Upper lobe of left lung (tissue), 6 donors: ENCODE data around the gene CEBPB. TPM values are rescaled to one million over a fixed set of nuclear protein-coding genes. Genes with fewer than 3 reads are reported as not detected.

ENCODE experiments used
- ATAC-seq, 2 donors: fragments of 200-7000 bp; cut with Tn5 transposase; one replicate each; pipeline ENCODE4 v1.9.1; 2022; ENCODE audit warnings: mild to moderate bottlenecking in 2 of 2, moderate library complexity in 2 of 2; ENCODE audit not compliant: low FRiP score in 2 of 2
- DNase-seq, 2 donors: peaks; one replicate each; pipeline ENCODE4 v3.0.0-alpha.2; 2019 to 2020
- H3K27ac ChIP-seq, 4 donors: fragments of 200-600 bp; sonication (generic); one replicate each; pipeline ENCODE4 v1.5.1; 2016 to 2019
- H3K27me3 ChIP-seq, 4 donors: fragments of 200-600 bp; sonication (generic); one replicate each; pipeline ENCODE4 v1.5.1; 2017 to 2019
- H3K36me3 ChIP-seq, 4 donors: fragments of 200-600 bp; sonication (generic); one replicate each; pipeline ENCODE4 v1.5.1; 2016 to 2019
- H3K4me1 ChIP-seq, 4 donors: fragments of 200-600 bp; sonication (generic); one replicate each; pipeline ENCODE4 v1.5.1; 2018 to 2019
- H3K4me3 ChIP-seq, 4 donors: fragments of 200-600 bp; sonication (generic); one replicate each; pipeline ENCODE4 v1.5.1; 2017 to 2019; ENCODE audit warnings: mild to moderate bottlenecking in 2 of 4, moderate library complexity in 1 of 4
- H3K9me3 ChIP-seq, 4 donors: fragments of 200-600 bp; sonication (generic); one replicate each; pipeline ENCODE4 v1.5.1; 2018 to 2019
- CTCF ChIP-seq, 6 experiments: fragments of 450-650 bp in 4 of 6; fragments of 200-600 bp in 2 of 6; sonication (generic) in 2 of 6; IDR thresholded peaks; one replicate each; pipeline ENCODE4 v1.5.1; 2016 to 2019; ENCODE audit warnings: antibody characterized with exemption in 6 of 6
- EP300 ChIP-seq, 4 donors: sonication (generic); formaldehyde crosslinking; IDR thresholded peaks; one replicate each; pipeline ENCODE4 v1.5.1; 2017; ENCODE audit warnings: antibody characterized with exemption in 4 of 4, control low read depth in 2 of 4
- POLR2A ChIP-seq, 4 donors: fragments of 450-650 bp; IDR thresholded peaks; one replicate each; pipeline ENCODE4 v1.5.1; 2016 to 2017; ENCODE audit warnings: antibody characterized with exemption in 4 of 4, mild to moderate bottlenecking in 2 of 4
- POLR2AphosphoS5 ChIP-seq, 2 donors: sonication (generic); formaldehyde crosslinking; IDR thresholded peaks; one replicate each; pipeline ENCODE4 v1.5.1; 2017; ENCODE audit warnings: antibody characterized with exemption in 2 of 2
- WGBS, 2 donors: methylation state at CpG; one replicate each; pipeline ENCODE4 v1.1.5; 2017 to 2018; 5-methylcytosine and 5-hydroxymethylcytosine counted together
- total RNA-seq, 6 donors: library from RNA; depleted of rRNA in 4 of 6; stranded (reverse); fragments of >200 nt in 4 of 6; gene quantifications; one replicate each; pipeline versions ENCODE4 v1.1.0 to v1.2.1, GENCODE V29; 2016 to 2021
- donor health status: DM: no; HTN: no; CAD: no; lungs with moderate emphysema.
- donor health status: DM: no; HTN: yes; CAD: no; lungs with severe emphysema.

Gene CEBPB
- total RNA-seq, 6 donors from 2014 or later = 161 to 411 (median 292) TPM

GRCh38 chr20:50169329-50169823, 21.3 kb upstream of the CEBPB start:
- Histone ChIP-seq H3K9me3 (no peaks in the 10 kb centered on the region), H3K36me3 (no peaks in the 10 kb centered on the region), H3K4me1 (peaks cover 29 to 42% (median 37%) of the 10 kb centered on the region in 4 donors), H3K4me3 (no peak overlapping the region), H3K27me3 (no peaks in the 10 kb centered on the region), H3K27ac (no peak overlapping the region)
- peak in 1 of 2 donors; percentile 86 for DNase-seq
- WGBS, 2 donors = 0 to 21% methylated on average over 4 to 5 of the region's 5 CpGs
- ATAC-seq = peak; percentile 64 to 76
- TF ChIP-seq POLR2A (IDR thresholded peaks at IDR 0.05) (no peak), EP300 (IDR thresholded peaks at IDR 0.05) (no peak), POLR2AphosphoS5 (IDR thresholded peaks at IDR 0.05) (no peak), CTCF (IDR thresholded peaks at IDR 0.05) (peak; percentile 88 to 95 (median 92))

GRCh38 chr20:50170549-50171220, 19.9 kb upstream of the CEBPB start:
- 89 to 92% methylated on average over 13 to 14 of the region's 14 CpGs for WGBS, 2 donors
- Histone ChIP-seq H3K27me3 (no peaks in the 10 kb centered on the region), H3K36me3 (no peaks in the 10 kb centered on the region), H3K4me1 (peaks cover 21 to 36% (median 32%) of the 10 kb centered on the region in 4 donors), H3K9me3 (no peaks in the 10 kb centered on the region), H3K27ac (peak overlapping the region; percentile 44 to 95 (median 92)), H3K4me3 (no peak overlapping the region)
- DNase-seq = no peak
- no peak for ATAC-seq
- TF ChIP-seq CTCF (IDR thresholded peaks at IDR 0.05) (no peak), EP300 (IDR thresholded peaks at IDR 0.05) (no peak), POLR2A (IDR thresholded peaks at IDR 0.05) (no peak), POLR2AphosphoS5 (IDR thresholded peaks at IDR 0.05) (no peak)

GRCh38 chr20:50172347-50173013, 18.1 kb upstream of the CEBPB start:
- Histone ChIP-seq H3K36me3 (no peaks in the 10 kb centered on the region), H3K9me3 (no peaks in the 10 kb centered on the region), H3K27me3 (no peaks in the 10 kb centered on the region), H3K27ac (peak overlapping the region; percentile 81 to 95 (median 92)), H3K4me3 (peak overlapping the region; percentile 46 to 63 (median 47)), H3K4me1 (peaks cover 11 to 24% (median 20%) of the 10 kb centered on the region in 4 donors)
- 2% methylated on average over 23 to 33 of the region's 36 CpGs for WGBS, 2 donors
- ATAC-seq (peak; percentile 94 to 96), DNase-seq (peak; percentile 93 to 96)
- TF ChIP-seq POLR2AphosphoS5 (IDR thresholded peaks at IDR 0.05) (peak; percentile 62 to 87), CTCF (IDR thresholded peaks at IDR 0.05) (no peak), POLR2A (IDR thresholded peaks at IDR 0.05) (peak in 3 of 4 donors; percentile 48 to 78 (median 74)), EP300 (IDR thresholded peaks at IDR 0.05) (peak in 1 of 4 donors; percentile 62)

- no peak for ATAC-seq
- no peaks in the 10 kb centered on the region for H3K9me3 ChIP-seq
- no peak for DNase-seq
- H3K4me3 ChIP-seq = no peak overlapping the region
- peaks cover 11 to 27% (median 16%) of the 10 kb centered on the region in 4 donors for H3K4me1 ChIP-seq
- H3K27ac ChIP-seq = no peak overlapping the region
- H3K36me3 ChIP-seq = no peaks in the 10 kb centered on the region
- TF ChIP-seq POLR2AphosphoS5 (IDR thresholded peaks at IDR 0.05) (no peak), EP300 (IDR thresholded peaks at IDR 0.05) (no peak), CTCF (IDR thresholded peaks at IDR 0.05) (no peak), POLR2A (IDR thresholded peaks at IDR 0.05) (no peak)
- no peaks in the 10 kb centered on the region for H3K27me3 ChIP-seq
- WGBS, 2 donors = 78 to 98% methylated on average over 5 of the region's 5 CpGs
Observed at GRCh38 chr20:50174456-50174855, 16.2 kb upstream of the CEBPB start.
